ENCODE results near the gene ATAD2B. TPM values are rescaled to one million over a fixed set of nuclear protein-coding genes. Genes with fewer than 3 reads are reported as not detected.

Gene ATAD2B
- polyA plus RNA-seq, 1 experiment: 6.0 TPM

- no peak overlapping the region for H3K27ac ChIP-seq (ENCODE audit: low read depth, low read length)
- TF ChIP-seq CTCF (IDR thresholded peaks at IDR 0.05; ENCODE audit: low read depth, low read length): no peak
- H3K27me3 ChIP-seq (ENCODE audit: control insufficient read depth, insufficient read depth, low read length): no peaks in the 10 kb centered on the region
- H3K4me3 ChIP-seq (ENCODE audit: low read depth, low read length): no peak overlapping the region
- no peak for DNase-seq (ENCODE audit: low read depth, low spot score)
- POLR2A ChIA-PET: no interaction called here
- H3K9me3 ChIP-seq (ENCODE audit: control insufficient read depth, insufficient read depth, low read length): no peaks in the 10 kb centered on the region
- CTCF ChIA-PET: interaction anchor here (0.6 kb wide), 1 partner anchor 78 kb away, joined by 3 read pairs; no protein-coding TSS in a partner anchor
These were observed 20.4 kb upstream of the ATAD2B start for GRCh38 chr2:23947350-23947749.

- TF ChIP-seq CTCF (IDR thresholded peaks at IDR 0.05; ENCODE audit: low read depth, low read length): no peak
- no peaks in the 10 kb centered on the region for H3K9me3 ChIP-seq (ENCODE audit: control insufficient read depth, insufficient read depth, low read length)
- ChIA-PET CTCF (interaction anchor here (3.8 kb wide), 1 partner anchor 18 kb away, joined by 17 read pairs; the partner anchor contains the start of gene ATAD2B), POLR2A (interaction anchor here (1.3 kb wide), 1 partner anchor 17 kb away, joined by 5 read pairs; no protein-coding TSS in a partner anchor)
- no peaks in the 10 kb centered on the region for H3K27me3 ChIP-seq (ENCODE audit: control insufficient read depth, insufficient read depth, low read length)
- H3K4me3 ChIP-seq (ENCODE audit: low read depth, low read length): no peak overlapping the region
- no peak for DNase-seq (ENCODE audit: low read depth, low spot score)
- H3K27ac ChIP-seq (ENCODE audit: low read depth, low read length): no peak overlapping the region
These were observed 18.1 kb upstream of the ATAD2B start for GRCh38 chr2:23944976-23945375.

- TF ChIP-seq CTCF (IDR thresholded peaks at IDR 0.05; ENCODE audit: low read depth, low read length): no peak
These were observed 17.6 kb upstream of the ATAD2B start for GRCh38 chr2:23944527-23944926.

GRCh38 chr2:23943666-23944065 lies 16.7 kb upstream of the ATAD2B start:
- H3K27ac ChIP-seq (ENCODE audit: low read depth, low read length): no peak overlapping the region
- ChIA-PET CTCF (interaction anchor here (3.8 kb wide), 1 partner anchor 17 kb away, joined by 17 read pairs; the partner anchor contains the start of gene ATAD2B), POLR2A (interaction anchor here (1.3 kb wide), 1 partner anchor 16 kb away, joined by 5 read pairs; no protein-coding TSS in a partner anchor)
- DNase-seq (ENCODE audit: low read depth, low spot score): no peak
- TF ChIP-seq CTCF (IDR thresholded peaks at IDR 0.05; ENCODE audit: low read depth, low read length): no peak
- H3K4me3 ChIP-seq (ENCODE audit: low read depth, low read length): no peak overlapping the region
- no peaks in the 10 kb centered on the region for H3K9me3 ChIP-seq (ENCODE audit: control insufficient read depth, insufficient read depth, low read length)
- no peaks in the 10 kb centered on the region for H3K27me3 ChIP-seq (ENCODE audit: control insufficient read depth, insufficient read depth, low read length)

More at GRCh38 chr2:23944527-23944926, 17.6 kb upstream of the ATAD2B start:
- ChIA-PET CTCF (interaction anchor here (0.6 to 3.8 kb wide), 2 partner anchors 17 to 782 kb away, joined by 4 to 17 read pairs; partner anchors contain the start of gene ATAD2B), POLR2A (interaction anchor here (1.3 kb wide), 1 partner anchor 17 kb away, joined by 5 read pairs; no protein-coding TSS in a partner anchor)
- no peak for DNase-seq (ENCODE audit: low read depth, low spot score)
- no peak overlapping the region for H3K27ac ChIP-seq (ENCODE audit: low read depth, low read length)
- H3K4me3 ChIP-seq (ENCODE audit: low read depth, low read length): no peak overlapping the region
- H3K9me3 ChIP-seq (ENCODE audit: control insufficient read depth, insufficient read depth, low read length): no peaks in the 10 kb centered on the region
- no peaks in the 10 kb centered on the region for H3K27me3 ChIP-seq (ENCODE audit: control insufficient read depth, insufficient read depth, low read length)

- no peak for TF ChIP-seq CTCF (IDR thresholded peaks at IDR 0.05; ENCODE audit: low read depth, low read length)
- H3K9me3 ChIP-seq (ENCODE audit: control insufficient read depth, insufficient read depth, low read length): no peaks in the 10 kb centered on the region
- DNase-seq (ENCODE audit: low read depth, low spot score): no peak
- no peak overlapping the region for H3K27ac ChIP-seq (ENCODE audit: low read depth, low read length)
- POLR2A ChIA-PET: interaction anchor here (0.9 to 2.2 kb wide), 2 partner anchors 15 to 143 kb away, joined by 3 to 10 read pairs; partner anchors contain the start of genes ATAD2B and TP53I3
- H3K27me3 ChIP-seq (ENCODE audit: control insufficient read depth, insufficient read depth, low read length): no peaks in the 10 kb centered on the region
- CTCF ChIA-PET: interaction anchor here (0.5 to 4.9 kb wide), 2 partner anchors 15 to 536 kb away, joined by 4 to 37 read pairs; partner anchors contain the start of gene ATAD2B
- peak overlapping the region; percentile 80 for H3K4me3 ChIP-seq (ENCODE audit: low read depth, low read length)
These were observed 14.7 kb upstream of the ATAD2B start for GRCh38 chr2:23941644-23942043.
